SU-DHL-6 (cell line): ENCODE measurements around the gene ADSL.

Experiments used
- H2AFZ ChIP-seq: fragments of 200-600 bp; sonication (generic); 2 replicates; pipeline ENCODE4 v1.6.1; 2014; ENCODE audit warnings: low read depth, mild to moderate bottlenecking, moderate library complexity, mixed read lengths, antibody characterized with exemption, low read length; ENCODE audit not compliant: severe bottlenecking
- H3F3A ChIP-seq: fragments of 200-600 bp; shearing (Covaris generic); 2 replicates; pipeline ENCODE4 v1.6.0; 2016; ENCODE audit warnings: antibody characterized with exemption, mild to moderate bottlenecking; ENCODE audit not compliant: insufficient read depth
- H3K27ac ChIP-seq: fragments of 200-600 bp; sonication (generic); 2 replicates; pipeline ENCODE4 v1.5.1; 2016; ENCODE audit warnings: low read depth, mild to moderate bottlenecking, low read length, moderate library complexity, mixed read lengths
- H3K27me3 ChIP-seq: fragments of 200-600 bp; sonication (generic), shearing (Covaris generic); 2 replicates; pipeline ENCODE4 v1.6.0; 2014; ENCODE audit warnings: mild to moderate bottlenecking, low read length
- H3K36me3 ChIP-seq: fragments of 200-600 bp; sonication (generic); 2 replicates; pipeline ENCODE4 v1.6.1; 2014; ENCODE audit warnings: mild to moderate bottlenecking, low read length, mixed read lengths
- H3K4me2 ChIP-seq: fragments of 300-600, 200-600 bp; shearing (Covaris generic), sonication (generic); 2 replicates; pipeline ENCODE4 v1.6.0; 2014; ENCODE audit warnings: low read length, low read depth, mild to moderate bottlenecking; ENCODE audit not compliant: poor library complexity, severe bottlenecking
- H3K4me3 ChIP-seq: fragments of 200-600 bp; sonication (generic); 2 replicates; pipeline ENCODE4 v1.5.1; 2014; ENCODE audit warnings: antibody characterized with exemption, low read length, mild to moderate bottlenecking, mixed read lengths; ENCODE audit not compliant: insufficient read depth, poor library complexity, severe bottlenecking
- H3K79me2 ChIP-seq: fragments of 200-600 bp; sonication (generic); 2 replicates; pipeline ENCODE4 v1.6.1; 2014; ENCODE audit warnings: mild to moderate bottlenecking, low read length, moderate library complexity; ENCODE audit not compliant: insufficient read depth
- H3K9ac ChIP-seq: fragments of 200-600 bp; sonication (generic); 2 replicates; pipeline ENCODE4 v1.7.0; 2014; ENCODE audit warnings: mild to moderate bottlenecking, low read length
- H3K9me2 ChIP-seq: fragments of 200-600 bp; sonication (generic); replicated peaks from 2 replicates; pipeline ENCODE4 v1.6.1; 2014; ENCODE audit warnings: low read length; ENCODE audit not compliant: insufficient read depth
- H3K9me3 ChIP-seq: fragments of 200-600 bp; sonication (generic); 2 replicates; pipeline ENCODE4 v1.6.1; 2014; ENCODE audit warnings: low read length, mixed read lengths; ENCODE audit not compliant: insufficient read depth
- H4K20me1 ChIP-seq: fragments of 200-600 bp; sonication (generic); 2 replicates; pipeline ENCODE4 v1.6.1; 2014; ENCODE audit warnings: low read depth, mild to moderate bottlenecking, antibody characterized with exemption, low read length, moderate library complexity, mixed read lengths
- CTCF ChIP-seq: fragments of 200-600 bp; sonication (generic); IDR thresholded peaks from one replicate; pipeline ENCODE4 v1.5.1; 2017; ENCODE audit warnings: antibody characterized with exemption, mild to moderate bottlenecking, low read length, moderate library complexity; ENCODE audit not compliant: insufficient read depth, poor library complexity, severe bottlenecking
- EZH2phosphoT487 ChIP-seq: fragments of 200-600 bp; sonication (generic), shearing (Covaris generic); conservative IDR thresholded peaks from 2 replicates; pipeline ENCODE4 v1.6.1; 2018; ENCODE audit warnings: mild to moderate bottlenecking, antibody characterized with exemption, low read length, moderate library complexity, mixed read lengths

The ADSL gene

DNA sequence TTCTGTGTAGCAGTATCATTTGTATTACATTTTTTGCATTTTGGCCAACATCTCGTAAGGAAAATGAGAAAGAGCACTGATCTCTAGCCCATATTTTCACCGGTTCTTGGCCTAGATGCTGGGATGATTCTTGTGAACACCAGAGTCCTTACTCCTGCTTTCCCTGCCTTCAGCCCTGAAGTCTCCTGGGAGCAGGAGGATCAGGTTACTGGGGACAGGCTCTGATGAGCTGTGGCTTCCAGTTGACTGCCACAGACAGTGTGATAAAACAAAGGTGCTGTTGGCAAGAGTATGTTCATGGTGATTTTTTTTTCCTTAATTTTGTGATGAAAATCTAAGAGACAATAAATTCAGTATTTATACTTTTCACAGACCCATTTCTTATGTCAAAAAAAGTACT lies 34.2 kb upstream of the ADSL start:
- no peaks in the 10 kb centered on the region for H3K79me2 ChIP-seq
- no peak for TF ChIP-seq CTCF
- no peak for TF ChIP-seq EZH2phosphoT487
- H3K27me3 ChIP-seq = no peaks in the 10 kb centered on the region
- no peaks in the 10 kb centered on the region for H3K9me2 ChIP-seq
- H3K36me3 ChIP-seq = peaks cover 19% of the 10 kb centered on the region; the same call in 1 of the 2 replicates
- no peak overlapping the region for H3K4me2 ChIP-seq
- no peak overlapping the region for H3K27ac ChIP-seq
- no peaks in the 10 kb centered on the region for H3K9me3 ChIP-seq
- no peak overlapping the region for H3K9ac ChIP-seq
- no peak overlapping the region for H3K4me3 ChIP-seq
- no peaks in the 10 kb centered on the region for H3F3A ChIP-seq
- H2AFZ ChIP-seq = no peak overlapping the region
- H4K20me1 ChIP-seq = no peaks in the 10 kb centered on the region

DNA sequence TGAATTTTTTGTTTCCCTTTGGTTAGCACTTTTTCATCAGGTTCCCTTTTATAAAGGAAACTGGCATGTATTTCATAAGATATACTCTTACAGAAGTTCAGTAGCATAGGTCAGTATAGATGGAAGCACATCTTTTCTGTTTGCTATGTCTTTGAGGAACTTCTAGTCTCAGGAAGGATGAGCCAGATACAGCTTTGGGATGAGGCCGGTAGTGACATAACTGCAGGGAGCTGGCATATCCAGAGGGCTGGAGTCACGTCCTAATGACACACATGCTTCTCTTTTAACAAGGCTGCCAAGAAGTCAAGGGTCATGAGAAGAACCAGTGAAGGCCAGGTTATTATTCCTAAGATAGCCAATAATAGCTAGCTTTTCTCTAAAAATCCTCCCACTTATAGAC lies 33.3 kb upstream of the ADSL start:
- H3K9ac ChIP-seq = no peak overlapping the region

GRCh38 chr22:40314041-40314440 lies 32.3 kb upstream of the ADSL start:
- Histone ChIP-seq H3K9ac (no peak overlapping the region), H3K79me2 (no peaks in the 10 kb centered on the region), H4K20me1 (no peaks in the 10 kb centered on the region), H3K27ac (no peak overlapping the region), H3F3A (no peaks in the 10 kb centered on the region), H2AFZ (no peak overlapping the region), H3K27me3 (no peaks in the 10 kb centered on the region), H3K9me3 (no peaks in the 10 kb centered on the region), H3K4me2 (no peak overlapping the region), H3K4me3 (no peak overlapping the region), H3K9me2 (no peaks in the 10 kb centered on the region), H3K36me3 (peaks cover 19% of the 10 kb centered on the region; the same call in 1 of the 2 replicates)
- TF ChIP-seq CTCF (no peak), EZH2phosphoT487 (no peak)

More for the DNA sequence above, 33.3 kb upstream of the ADSL start:
- H3K4me2 ChIP-seq = no peak overlapping the region
- H3K4me3 ChIP-seq = no peak overlapping the region
- H3K9me3 ChIP-seq = no peaks in the 10 kb centered on the region
- no peaks in the 10 kb centered on the region for H3K79me2 ChIP-seq
- no peaks in the 10 kb centered on the region for H4K20me1 ChIP-seq
- H2AFZ ChIP-seq = no peak overlapping the region
- no peak for TF ChIP-seq EZH2phosphoT487
- no peak for TF ChIP-seq CTCF
- no peaks in the 10 kb centered on the region for H3F3A ChIP-seq
- no peak overlapping the region for H3K27ac ChIP-seq
- no peaks in the 10 kb centered on the region for H3K27me3 ChIP-seq
- H3K9me2 ChIP-seq = no peaks in the 10 kb centered on the region
- peaks cover 19% of the 10 kb centered on the region; the same call in 1 of the 2 replicates for H3K36me3 ChIP-seq
